Urinary bladder (tissue), 4 donors: ENCODE results near the gene MPHOSPH8. TPM values are rescaled to one million over a fixed set of nuclear protein-coding genes. Genes with fewer than 3 reads are reported as not detected.
"Not testable (repeated sequence)": the region's sequence is repeated elsewhere in the genome, so short reads cannot be mapped to it uniquely, and the experiment has no call there.

Source experiments
- DNase-seq: peaks from one replicate; pipeline ENCODE4 v3.0.0-alpha.2; 2015; ENCODE audit errors: extremely low spot score
- H3K27ac ChIP-seq: one replicate; pipeline ENCODE4 v1.5.1; 2013; ENCODE audit warnings: low read depth, mild to moderate bottlenecking, moderate library complexity
- H3K36me3 ChIP-seq: one replicate; pipeline ENCODE4 v1.6.1; 2013; ENCODE audit warnings: mild to moderate bottlenecking, moderate library complexity; ENCODE audit not compliant: insufficient read depth
- H3K4me1 ChIP-seq: one replicate; pipeline ENCODE4 v1.6.1; 2013; ENCODE audit warnings: mild to moderate bottlenecking, moderate library complexity; ENCODE audit not compliant: insufficient read depth
- H3K4me3 ChIP-seq: one replicate; pipeline ENCODE4 v1.5.1; 2013; ENCODE audit warnings: low read depth, low read length
- WGBS: extraction: QIAGEN DNeasy Blood & Tissue Kit; methylation state at CpG from one replicate; pipeline ENCODE4 v1.1.7; 2013; 5-methylcytosine and 5-hydroxymethylcytosine counted together
- polyA plus RNA-seq: library from polyadenylated mRNA; stranded (reverse); fragments of 200-250 nt; gene quantifications from one replicate; pipeline ENCODE4 v1.2.3, GENCODE V29; 2013
- total RNA-seq: library from RNA; depleted of rRNA; stranded (reverse); fragments of >200 nt; gene quantifications from one replicate; pipeline ENCODE4 v1.2.3, GENCODE V29; 2014
- donor health status: healthy with polysubstance abuse.
- donor health status: healthy.

MPHOSPH8 gene
- total and polyA plus RNA-seq, 2 donors = 30.8 to 34.3 TPM

DNA sequence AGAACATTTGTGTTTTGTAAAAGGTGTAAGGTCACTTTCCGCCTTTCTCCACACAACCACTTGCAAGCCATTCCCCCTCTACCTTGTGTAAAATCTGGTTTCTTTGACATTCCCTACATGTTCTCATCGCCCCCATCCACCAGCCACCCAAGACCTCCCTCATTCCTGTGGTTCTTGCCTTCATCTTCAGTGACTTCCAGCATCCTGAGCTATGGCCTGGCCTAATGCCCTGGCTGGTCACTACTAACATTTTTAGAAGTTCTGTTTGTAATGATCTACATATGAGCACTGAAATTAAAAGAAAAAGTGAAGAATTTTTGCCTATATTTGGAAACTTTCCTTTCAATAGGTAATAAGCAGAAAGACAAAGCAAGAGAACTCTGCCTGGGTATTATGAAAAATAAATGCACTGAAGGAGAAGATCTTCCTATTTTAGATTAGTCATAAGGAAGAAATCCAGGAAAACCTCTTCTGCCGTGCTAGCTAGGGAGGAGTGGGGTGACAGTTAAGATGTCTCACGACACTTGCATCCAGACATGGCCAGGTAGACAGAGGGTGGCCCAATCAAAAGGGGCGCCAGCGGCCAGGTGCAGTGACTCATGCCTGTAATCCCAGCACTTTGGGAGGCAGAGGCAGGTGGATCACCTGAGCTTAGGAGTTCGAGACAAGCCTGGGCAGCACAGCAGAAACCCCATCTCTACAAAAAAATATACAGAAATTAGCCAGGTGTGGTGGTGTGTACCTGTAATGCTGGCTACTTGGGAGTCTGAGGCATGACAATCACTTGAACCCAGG lies 28.1 kb upstream of the MPHOSPH8 start:
- no peak for DNase-seq
- no peak overlapping the region for H3K27ac ChIP-seq
- H3K4me1 ChIP-seq = no peaks in the 10 kb centered on the region
- H3K4me3 ChIP-seq = no peak overlapping the region
- H3K36me3 ChIP-seq = no peaks in the 10 kb centered on the region
- WGBS = 85% methylated on average over 7 of the region's 7 CpGs

- Histone ChIP-seq H3K4me1 (no peaks in the 10 kb centered on the region), H3K36me3 (no peaks in the 10 kb centered on the region), H3K27ac (no peak overlapping the region), H3K4me3 (no peak overlapping the region)
- DNase-seq = no peak
These were observed 27.3 kb upstream of the MPHOSPH8 start for GRCh38 chr13:19606152-19606551.

GRCh38 chr13:19606737-19607136 lies 26.7 kb upstream of the MPHOSPH8 start:
- no peaks in the 10 kb centered on the region for H3K36me3 ChIP-seq
- H3K27ac ChIP-seq = no peak overlapping the region
- DNase-seq = no peak
- H3K4me1 ChIP-seq = no peaks in the 10 kb centered on the region
- 97% methylated on average over 2 of the region's 2 CpGs for WGBS
- no peak overlapping the region for H3K4me3 ChIP-seq

DNA sequence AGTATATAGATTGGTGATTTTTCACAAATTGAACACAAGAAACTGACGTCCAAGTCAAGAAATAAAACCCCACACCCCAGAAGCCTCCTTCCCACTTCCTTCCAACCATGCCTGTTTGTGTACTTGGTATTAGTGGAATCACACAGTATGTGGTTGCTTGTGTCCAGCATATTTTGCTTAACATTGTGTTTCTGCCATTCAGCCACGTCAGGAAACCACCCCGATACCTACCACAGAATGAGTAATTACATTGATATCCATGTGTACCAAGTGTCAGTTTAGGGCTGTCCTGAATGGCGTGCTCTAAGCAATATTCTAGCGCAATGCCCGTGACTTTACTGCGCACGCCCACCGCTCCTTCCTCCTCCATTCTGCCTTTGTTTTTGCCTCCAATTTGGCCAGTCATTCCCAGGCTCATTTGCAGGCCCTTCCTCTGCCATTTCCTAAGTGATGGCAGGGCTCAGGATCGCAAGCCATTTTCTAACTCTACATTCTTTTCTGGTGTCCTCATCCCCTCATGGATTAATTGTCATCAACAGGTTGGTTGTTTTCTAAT lies 25.9 kb upstream of the MPHOSPH8 start:
- no peak overlapping the region for H3K27ac ChIP-seq
- DNase-seq = no peak
- no peaks in the 10 kb centered on the region for H3K36me3 ChIP-seq
- 96% methylated on average over 10 of the region's 10 CpGs for WGBS
- no peak overlapping the region for H3K4me3 ChIP-seq
- no peaks in the 10 kb centered on the region for H3K4me1 ChIP-seq

DNA sequence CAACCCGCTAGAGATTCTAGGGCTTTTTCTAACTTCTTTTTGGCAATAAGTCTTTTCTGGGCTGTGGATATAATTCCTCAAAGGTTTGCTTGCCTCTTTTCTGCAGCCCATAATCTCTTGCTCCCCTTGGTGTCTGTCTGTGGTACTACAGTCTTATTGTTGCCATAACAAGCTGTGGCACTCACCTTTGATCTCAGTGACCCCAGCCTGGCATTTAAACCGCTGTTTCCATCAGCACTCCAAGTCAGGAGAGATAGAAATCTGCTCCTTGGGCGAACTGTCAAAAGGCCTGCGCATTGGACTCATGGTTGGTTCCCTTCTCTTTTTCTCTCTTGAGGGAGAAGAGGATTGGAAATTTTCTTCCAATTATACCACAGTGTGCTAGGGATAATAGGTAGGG lies 14.5 kb upstream of the MPHOSPH8 start:
- DNase-seq = no peak
- Histone ChIP-seq H3K27ac (no peak overlapping the region), H3K4me3 (no peak overlapping the region), H3K4me1 (no peaks in the 10 kb centered on the region), H3K36me3 (no peaks in the 10 kb centered on the region)
- WGBS = 71% methylated on average over 4 of the region's 4 CpGs

GRCh38 chr13:19622193-19622592 lies 11.3 kb upstream of the MPHOSPH8 start:
- Histone ChIP-seq H3K4me3 (no peak overlapping the region), H3K4me1 (no peaks in the 10 kb centered on the region), H3K36me3 (no peaks in the 10 kb centered on the region), H3K27ac (no peak overlapping the region)
- DNase-seq = no peak
- 56% methylated on average over 3 of the region's 3 CpGs for WGBS

DNA sequence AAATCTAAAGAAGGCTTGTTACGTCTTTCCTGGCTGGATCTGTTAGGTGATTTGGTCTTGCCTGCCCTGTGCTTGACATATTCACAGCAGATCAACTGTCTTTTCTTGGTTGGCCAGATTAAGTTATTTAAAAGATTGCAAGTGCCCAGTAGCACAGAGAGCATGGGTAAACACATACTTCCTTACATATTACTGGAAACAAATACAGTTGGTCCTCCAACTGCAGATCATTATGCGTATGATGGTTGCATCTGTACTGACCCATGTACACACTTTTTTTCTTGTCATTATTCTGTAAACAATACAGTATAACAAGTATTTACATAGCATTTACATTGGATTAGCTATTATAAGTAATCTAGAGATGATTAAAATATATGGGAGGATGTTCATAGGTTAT lies 9.2 kb upstream of the MPHOSPH8 start:
- no peaks in the 10 kb centered on the region for H3K36me3 ChIP-seq
- no peak for DNase-seq
- no peak overlapping the region for H3K27ac ChIP-seq
- WGBS = 96% methylated on average over 2 of the region's 2 CpGs
- no peak overlapping the region for H3K4me3 ChIP-seq
- no peaks in the 10 kb centered on the region for H3K4me1 ChIP-seq

- DNase-seq = peak; percentile 2
- WGBS = 12% methylated on average over 25 of the region's 25 CpGs
These were observed 462 bp upstream of the MPHOSPH8 start for GRCh38 chr13:19632915-19633478.

GRCh38 chr13:19634256-19634740 lies 839 bp downstream of the MPHOSPH8 start:
- Histone ChIP-seq H3K27ac (peak overlapping the region; percentile 87), H3K4me3 (peak overlapping the region; percentile 81), H3K4me1 (peaks cover 1% of the 10 kb centered on the region), H3K36me3 (no peaks in the 10 kb centered on the region)
- DNase-seq = peak; percentile 15
- 0% methylated on average over 12 of the region's 12 CpGs for WGBS

More at GRCh38 chr13:19632915-19633478, 462 bp upstream of the MPHOSPH8 start:
- Histone ChIP-seq H3K27ac (peak overlapping the region; percentile 83), H3K4me1 (peaks cover 1% of the 10 kb centered on the region), H3K4me3 (peak overlapping the region; percentile 81), H3K36me3 (no peaks in the 10 kb centered on the region)

DNA sequence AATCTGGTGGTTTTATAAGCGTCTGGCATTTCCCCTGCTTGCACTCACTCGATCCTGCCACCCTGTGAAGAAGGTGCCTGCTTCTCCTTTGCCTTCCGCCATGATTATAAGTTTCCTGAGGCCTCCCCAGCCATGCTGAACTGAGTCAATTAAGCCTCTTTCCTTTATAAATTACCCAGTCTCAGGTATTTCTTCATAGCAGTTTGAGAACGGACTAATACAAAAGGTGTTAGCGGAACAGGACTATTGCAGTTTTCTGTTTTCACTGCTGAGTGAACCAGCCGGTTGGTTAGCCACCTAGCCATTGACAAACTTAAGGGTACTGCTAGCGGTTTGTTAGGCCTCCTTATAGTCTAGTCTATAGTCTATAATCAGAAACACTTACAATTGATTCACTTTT lies 2.5 kb downstream of the MPHOSPH8 start:
- 92% methylated on average over 7 of the region's 7 CpGs for WGBS
- not testable (repeated sequence) for H3K27ac ChIP-seq, H3K4me1 ChIP-seq, DNase-seq, H3K4me3 ChIP-seq, H3K36me3 ChIP-seq

DNA sequence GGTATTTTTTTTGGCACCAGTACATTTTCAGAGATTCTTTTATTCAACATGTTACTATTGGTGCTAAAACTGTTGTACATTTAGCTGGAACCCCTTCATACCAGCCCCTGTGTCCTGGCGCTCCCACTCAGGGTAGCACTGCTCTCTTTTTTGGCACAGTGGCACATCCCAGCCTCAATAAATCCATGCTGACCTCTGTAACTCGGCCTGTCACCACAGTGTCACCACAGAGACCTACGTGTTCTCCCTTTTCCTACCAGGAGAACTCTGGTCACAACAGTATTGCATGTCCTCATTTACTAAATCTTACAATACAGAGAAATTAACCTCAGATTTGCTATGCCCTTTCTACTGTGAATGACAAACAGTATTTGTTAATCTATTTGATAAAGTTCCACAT lies 10.2 kb downstream of the MPHOSPH8 start:
- Histone ChIP-seq H3K4me1 (no peaks in the 10 kb centered on the region), H3K36me3 (peaks cover 5% of the 10 kb centered on the region), H3K27ac (no peak overlapping the region), H3K4me3 (no peak overlapping the region)
- 96% methylated on average over 3 of the region's 3 CpGs for WGBS
- DNase-seq = no peak

DNA sequence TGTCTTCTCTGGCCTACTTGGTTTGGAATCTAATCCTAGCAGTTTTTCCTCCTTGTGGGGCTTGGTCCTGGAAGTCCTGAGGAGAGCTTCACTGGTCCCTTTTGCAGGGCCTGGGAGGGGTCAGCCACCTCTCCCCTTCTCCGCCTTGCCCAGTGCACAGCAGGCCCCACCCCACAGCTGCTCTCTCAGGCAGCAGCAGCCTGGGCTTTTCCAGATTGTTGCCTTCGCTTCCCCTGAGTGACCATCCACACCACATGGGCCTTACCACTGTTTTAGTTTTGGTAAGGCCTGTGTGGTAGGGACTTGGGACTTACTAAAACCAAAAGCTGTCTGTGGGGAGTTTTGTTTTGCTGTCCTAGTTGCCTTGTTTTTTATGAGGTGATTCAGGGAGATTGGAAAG lies 11.5 kb downstream of the MPHOSPH8 start:
- H3K36me3 ChIP-seq = peaks cover 5% of the 10 kb centered on the region

GRCh38 chr13:19646063-19646462 lies 12.6 kb downstream of the MPHOSPH8 start:
- no peak for DNase-seq
- Histone ChIP-seq H3K4me1 (no peaks in the 10 kb centered on the region), H3K36me3 (peaks cover 5% of the 10 kb centered on the region), H3K4me3 (no peak overlapping the region), H3K27ac (no peak overlapping the region)
- 85% methylated on average over 4 of the region's 4 CpGs for WGBS

More for the DNA sequence above, 11.5 kb downstream of the MPHOSPH8 start:
- H3K4me3 ChIP-seq = no peak overlapping the region
- H3K27ac ChIP-seq = no peak overlapping the region
- H3K4me1 ChIP-seq = no peaks in the 10 kb centered on the region
- 97% methylated on average over 2 of the region's 2 CpGs for WGBS
- DNase-seq = no peak

GRCh38 chr13:19650742-19651141 lies 17.3 kb downstream of the MPHOSPH8 start:
- Histone ChIP-seq H3K4me3 (no peak overlapping the region), H3K36me3 (no peaks in the 10 kb centered on the region), H3K27ac (no peak overlapping the region), H3K4me1 (no peaks in the 10 kb centered on the region)
- WGBS = 95% methylated on average over 4 of the region's 4 CpGs
- no peak for DNase-seq
